Kidney epithelial cell (primary cell): ENCODE measurements around the gene CA12. TPM values are rescaled to one million over a fixed set of nuclear protein-coding genes. Genes with fewer than 3 reads are reported as not detected.

Experiments used
- DNase-seq: peaks from one replicate; pipeline ENCODE4 v3.0.0-alpha.2; 2010; ENCODE audit warnings: low read depth
- H3K27me3 ChIP-seq: 2 replicates; pipeline ENCODE4 v1.6.0; 2011; ENCODE audit warnings: low read length; ENCODE audit not compliant: control insufficient read depth, insufficient read depth
- H3K36me3 ChIP-seq: 2 replicates; pipeline ENCODE4 v1.5.1; 2011; ENCODE audit warnings: low read length; ENCODE audit not compliant: control insufficient read depth, insufficient read depth
- H3K4me3 ChIP-seq: 2 replicates; pipeline ENCODE4 v1.5.1; 2011; ENCODE audit warnings: low read depth, mild to moderate bottlenecking, control low read depth, low read length
- total RNA-seq: library from RNA; depleted of rRNA; stranded (reverse); fragments of >200 nt; gene quantifications from 2 replicates; pipeline ENCODE4 v1.2.3, GENCODE V29; 2015
- TF ChIP-seq, protein P1 (sequence below): IDR thresholded peaks from 2 replicates; pipeline ENCODE4 v1.5.1; 2011; ENCODE audit warnings: mild to moderate bottlenecking, moderate library complexity, low read length, control low read depth, inconsistent platforms; ENCODE audit not compliant: insufficient read depth, poor library complexity, severe bottlenecking

CA12 gene
- total RNA-seq, 1 donor from 2014 or later: 2.9 TPM

DNA sequence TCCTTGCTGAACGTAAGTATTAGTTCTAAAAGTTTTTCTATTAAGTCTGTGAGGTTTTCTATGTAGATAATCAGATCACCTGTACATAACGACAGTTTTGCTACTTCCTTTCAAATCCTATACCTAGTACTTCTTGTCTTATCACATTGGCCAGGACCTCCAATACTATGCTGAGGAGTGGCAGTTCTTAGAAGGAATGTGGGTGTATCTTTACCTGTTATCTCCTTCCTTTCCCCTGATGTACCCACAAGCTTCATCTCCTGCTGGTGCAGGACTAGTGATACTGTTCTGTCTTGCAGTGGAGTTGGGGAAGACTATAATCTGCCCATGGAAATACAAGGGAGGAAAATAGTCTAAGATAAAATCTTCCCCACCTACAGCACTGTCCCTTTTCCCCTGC lies 16.8 kb upstream of the CA12 start:
- H3K36me3 ChIP-seq: no peaks in the 10 kb centered on the region
- no peaks in the 10 kb centered on the region for H3K27me3 ChIP-seq
- no peak overlapping the region for H3K4me3 ChIP-seq
- no peak for DNase-seq
- TF ChIP-seq, protein P1, sequence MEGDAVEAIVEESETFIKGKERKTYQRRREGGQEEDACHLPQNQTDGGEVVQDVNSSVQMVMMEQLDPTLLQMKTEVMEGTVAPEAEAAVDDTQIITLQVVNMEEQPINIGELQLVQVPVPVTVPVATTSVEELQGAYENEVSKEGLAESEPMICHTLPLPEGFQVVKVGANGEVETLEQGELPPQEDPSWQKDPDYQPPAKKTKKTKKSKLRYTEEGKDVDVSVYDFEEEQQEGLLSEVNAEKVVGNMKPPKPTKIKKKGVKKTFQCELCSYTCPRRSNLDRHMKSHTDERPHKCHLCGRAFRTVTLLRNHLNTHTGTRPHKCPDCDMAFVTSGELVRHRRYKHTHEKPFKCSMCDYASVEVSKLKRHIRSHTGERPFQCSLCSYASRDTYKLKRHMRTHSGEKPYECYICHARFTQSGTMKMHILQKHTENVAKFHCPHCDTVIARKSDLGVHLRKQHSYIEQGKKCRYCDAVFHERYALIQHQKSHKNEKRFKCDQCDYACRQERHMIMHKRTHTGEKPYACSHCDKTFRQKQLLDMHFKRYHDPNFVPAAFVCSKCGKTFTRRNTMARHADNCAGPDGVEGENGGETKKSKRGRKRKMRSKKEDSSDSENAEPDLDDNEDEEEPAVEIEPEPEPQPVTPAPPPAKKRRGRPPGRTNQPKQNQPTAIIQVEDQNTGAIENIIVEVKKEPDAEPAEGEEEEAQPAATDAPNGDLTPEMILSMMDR: no peak

DNA sequence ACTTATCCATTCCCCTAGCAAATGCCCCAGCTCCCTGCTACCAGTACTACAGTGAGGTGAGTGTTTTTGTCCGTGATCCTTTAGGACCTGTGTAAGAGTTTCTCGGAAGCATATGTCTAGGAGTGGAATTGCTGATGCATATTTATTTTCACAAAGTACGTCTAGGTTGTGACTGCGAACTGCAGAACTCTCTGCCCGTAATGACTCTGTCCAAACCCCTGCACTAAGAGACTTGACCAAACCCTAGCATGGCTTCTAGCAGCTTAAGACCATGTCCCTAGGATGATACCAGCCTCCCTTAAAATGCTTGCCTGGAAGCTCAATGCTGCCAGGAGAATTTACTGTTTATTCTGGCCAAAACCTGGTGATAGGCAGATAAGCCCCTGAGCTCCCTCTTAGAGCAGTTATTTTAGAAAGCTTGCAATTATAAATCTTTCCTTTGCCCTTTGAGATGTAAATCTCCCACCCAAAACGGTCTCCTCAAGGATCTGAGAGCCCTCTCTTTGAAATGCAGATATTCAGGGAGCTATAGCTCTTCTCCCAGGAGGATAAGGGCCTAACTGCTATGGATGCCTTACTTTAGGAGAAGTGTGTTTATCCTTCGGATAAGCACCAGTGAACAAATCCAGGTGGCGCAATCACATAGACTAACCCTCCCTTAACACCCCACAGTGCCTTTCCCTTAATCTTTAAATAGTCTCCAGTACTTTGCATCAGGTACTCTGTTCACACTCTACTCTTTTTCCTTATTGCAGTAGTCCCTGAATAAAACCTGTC lies 14.7 kb upstream of the CA12 start:
- TF ChIP-seq, protein P1: no peak
- no peak for DNase-seq
- Histone ChIP-seq H3K4me3 (no peak overlapping the region), H3K27me3 (no peaks in the 10 kb centered on the region), H3K36me3 (no peaks in the 10 kb centered on the region)

DNA sequence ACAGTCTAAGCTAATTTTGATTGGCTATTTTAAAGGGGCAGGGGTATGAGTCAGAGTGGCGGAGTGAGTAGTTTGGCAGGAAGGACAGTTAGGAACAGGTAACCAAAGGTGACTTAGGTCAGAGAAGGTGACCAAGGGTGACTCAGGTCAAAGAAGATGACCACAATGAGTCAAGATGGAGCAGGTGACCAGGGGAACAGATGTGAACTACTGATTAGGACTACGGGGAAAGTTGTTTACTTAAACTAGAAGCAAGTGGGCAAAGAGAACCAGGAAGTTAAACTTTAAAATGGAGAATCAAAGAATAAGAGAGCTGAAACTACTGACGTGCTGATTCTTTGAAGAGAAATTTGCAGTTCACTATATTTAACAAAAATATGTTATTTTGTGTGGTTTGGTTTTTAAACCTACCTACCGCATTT lies 14.1 kb upstream of the CA12 start:
- H3K27me3 ChIP-seq: no peaks in the 10 kb centered on the region
- DNase-seq: no peak
- no peaks in the 10 kb centered on the region for H3K36me3 ChIP-seq
- TF ChIP-seq, protein P1: no peak
- no peak overlapping the region for H3K4me3 ChIP-seq

DNA sequence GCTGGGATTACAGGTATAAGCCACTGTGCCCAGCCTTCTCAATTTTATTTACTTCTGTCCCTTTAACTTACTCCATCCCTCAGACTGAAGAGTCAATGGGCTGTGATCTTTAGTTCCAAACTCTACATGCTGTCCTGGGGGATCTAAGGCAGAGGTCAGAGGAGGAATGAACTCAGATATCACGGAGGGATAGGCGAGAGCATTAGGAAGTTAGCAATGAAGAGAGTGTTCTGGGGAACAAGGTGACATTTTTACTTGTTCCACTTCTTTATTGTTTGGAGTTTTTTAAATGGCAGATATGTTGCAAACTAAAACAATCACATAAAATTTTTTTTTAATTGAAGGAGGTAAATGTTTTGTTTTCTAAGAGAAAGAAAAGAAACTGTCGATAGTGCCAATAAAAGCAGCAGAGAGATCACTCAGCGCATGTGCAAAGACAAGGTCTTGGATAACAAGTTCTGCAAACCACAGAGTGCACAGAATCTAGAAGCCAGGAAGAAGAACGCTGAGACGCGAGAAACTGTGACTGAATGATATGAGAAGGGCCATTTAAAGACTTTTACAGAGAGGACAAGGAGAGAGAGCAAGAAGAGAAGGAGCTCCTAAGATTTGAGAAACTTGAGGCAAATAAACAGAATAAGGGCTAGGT lies 10.8 kb upstream of the CA12 start:
- no peaks in the 10 kb centered on the region for H3K36me3 ChIP-seq
- H3K27me3 ChIP-seq: no peaks in the 10 kb centered on the region
- TF ChIP-seq, protein P1: no peak
- DNase-seq: no peak
- no peak overlapping the region for H3K4me3 ChIP-seq

DNA sequence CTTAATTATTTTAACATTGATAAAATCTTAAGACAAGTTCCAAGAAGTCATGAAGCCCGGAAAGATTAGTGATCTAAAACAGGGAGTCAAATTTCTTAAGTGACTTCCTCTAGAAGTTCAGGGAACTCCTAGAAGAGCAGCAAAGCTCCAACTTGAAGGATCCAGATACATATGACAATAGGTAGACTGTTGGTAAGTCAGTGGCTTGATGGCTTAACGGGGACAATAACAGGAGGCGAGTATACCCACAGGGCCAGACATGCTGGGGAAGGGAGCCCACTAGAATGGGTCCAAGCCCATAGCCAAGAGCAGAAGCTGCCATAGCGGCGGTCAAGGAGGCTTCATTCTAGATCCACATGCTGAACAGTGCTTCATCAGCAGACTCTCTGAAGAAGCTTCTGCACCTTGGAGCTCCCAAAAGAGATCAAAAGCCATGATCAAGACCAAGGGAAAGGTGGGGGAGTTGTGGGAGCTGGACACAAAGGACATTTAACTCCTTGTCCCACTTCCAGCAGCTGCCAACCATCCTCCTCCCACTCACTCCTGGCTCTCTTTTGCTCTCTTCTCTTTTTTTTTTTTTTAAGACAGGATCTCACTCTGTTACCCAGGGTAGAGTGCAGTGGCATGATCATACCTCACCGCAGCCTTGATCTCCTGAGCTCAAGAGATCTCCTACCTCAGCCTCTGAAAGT lies 10.2 kb upstream of the CA12 start:
- no peaks in the 10 kb centered on the region for H3K36me3 ChIP-seq
- H3K4me3 ChIP-seq: no peak overlapping the region
- DNase-seq: no peak
- H3K27me3 ChIP-seq: no peaks in the 10 kb centered on the region
- TF ChIP-seq, protein P1: no peak
